Measurements from ENCODE around the gene PTPRD. TPM values are rescaled to one million over a fixed set of nuclear protein-coding genes. Genes with fewer than 3 reads are reported as not detected.

Gene PTPRD
- total RNA-seq, 1 experiment from 2014 or later = not detected

- no peaks in the 10 kb centered on the region for H3K4me1 ChIP-seq (ENCODE audit: insufficient read depth, low read length, poor library complexity, severe bottlenecking)
- intact Hi-C loops (cut with micrococcal nuclease; ENCODE audit: unreplicated experiment) = no loop called here
- H3K36me3 ChIP-seq (ENCODE audit: insufficient read depth, low read length, poor library complexity, severe bottlenecking) = no peaks in the 10 kb centered on the region
- POLR2A ChIA-PET (ENCODE audit: low non-redundant PET) = no interaction called here
- H3K9me3 ChIP-seq (ENCODE audit: low read depth, low read length, poor library complexity, severe bottlenecking) = no peaks in the 10 kb centered on the region
- no peak overlapping the region for H3K27ac ChIP-seq (ENCODE audit: low read depth, low read length, poor library complexity, severe bottlenecking)
- no peak overlapping the region for H3K4me3 ChIP-seq (ENCODE audit: low read depth, low read length, poor library complexity, severe bottlenecking)
- CTCF ChIA-PET = no interaction called here
- DNase-seq (ENCODE audit: low spot score) = no peak
- no TSS peak for BruUV-seq (replicated peaks)
- no peak for TF ChIP-seq CTCF (conservative IDR thresholded peaks at IDR 0.05; ENCODE audit: low read depth, low read length)
- no peak for TF ChIP-seq EZH2 (IDR thresholded peaks at IDR 0.05; ENCODE audit: borderline replicate concordance, low read depth, low read length, poor library complexity, severe bottlenecking)
- no peaks in the 10 kb centered on the region for H3K27me3 ChIP-seq (replicated peaks; ENCODE audit: insufficient read depth, low read depth, low read length, poor library complexity)
Measured at GRCh38 chr9:8521112-8521511, 2091.7 kb downstream of the PTPRD start.

- BruUV-seq (replicated peaks) = no TSS peak
- CTCF ChIA-PET = no interaction called here
- Histone ChIP-seq H3K27me3 (replicated peaks; ENCODE audit: insufficient read depth, low read depth, low read length, poor library complexity) (no peaks in the 10 kb centered on the region), H3K4me1 (ENCODE audit: insufficient read depth, low read length, poor library complexity, severe bottlenecking) (no peaks in the 10 kb centered on the region), H3K9me3 (ENCODE audit: low read depth, low read length, poor library complexity, severe bottlenecking) (no peaks in the 10 kb centered on the region), H3K4me3 (ENCODE audit: low read depth, low read length, poor library complexity, severe bottlenecking) (no peak overlapping the region), H3K36me3 (ENCODE audit: insufficient read depth, low read length, poor library complexity, severe bottlenecking) (no peaks in the 10 kb centered on the region), H3K27ac (ENCODE audit: low read depth, low read length, poor library complexity, severe bottlenecking) (no peak overlapping the region)
- TF ChIP-seq EZH2 (IDR thresholded peaks at IDR 0.05; ENCODE audit: borderline replicate concordance, low read depth, low read length, poor library complexity, severe bottlenecking) = no peak
- POLR2A ChIA-PET (ENCODE audit: low non-redundant PET) = no interaction called here
- intact Hi-C loops (cut with micrococcal nuclease; ENCODE audit: unreplicated experiment) = no loop called here
- no peak for DNase-seq (ENCODE audit: low spot score)
Measured at GRCh38 chr9:8515748-8516147, 2097.1 kb downstream of the PTPRD start.

- no peaks in the 10 kb centered on the region for H3K27me3 ChIP-seq (replicated peaks; ENCODE audit: insufficient read depth, low read depth, low read length, poor library complexity)
- BruUV-seq (replicated peaks) = no TSS peak
- intact Hi-C loops (cut with micrococcal nuclease; ENCODE audit: unreplicated experiment) = no loop called here
- CTCF ChIA-PET = no interaction called here
- H3K27ac ChIP-seq (ENCODE audit: low read depth, low read length, poor library complexity, severe bottlenecking) = no peak overlapping the region
- TF ChIP-seq CTCF (conservative IDR thresholded peaks at IDR 0.05; ENCODE audit: low read depth, low read length) (no peak), EZH2 (IDR thresholded peaks at IDR 0.05; ENCODE audit: borderline replicate concordance, low read depth, low read length, poor library complexity, severe bottlenecking) (no peak)
- H3K36me3 ChIP-seq (ENCODE audit: insufficient read depth, low read length, poor library complexity, severe bottlenecking) = no peaks in the 10 kb centered on the region
- DNase-seq (ENCODE audit: low spot score) = no peak
- no peaks in the 10 kb centered on the region for H3K9me3 ChIP-seq (ENCODE audit: low read depth, low read length, poor library complexity, severe bottlenecking)
- POLR2A ChIA-PET (ENCODE audit: low non-redundant PET) = no interaction called here
- H3K4me1 ChIP-seq (ENCODE audit: insufficient read depth, low read length, poor library complexity, severe bottlenecking) = no peaks in the 10 kb centered on the region
- H3K4me3 ChIP-seq (ENCODE audit: low read depth, low read length, poor library complexity, severe bottlenecking) = no peak overlapping the region
Measured at GRCh38 chr9:8514760-8515159, 2098.0 kb downstream of the PTPRD start.

GRCh38 chr9:8508671-8509290, 2104.0 kb downstream of the PTPRD start:
- Histone ChIP-seq H3K36me3 (ENCODE audit: insufficient read depth, low read length, poor library complexity, severe bottlenecking) (no peaks in the 10 kb centered on the region), H3K9me3 (ENCODE audit: low read depth, low read length, poor library complexity, severe bottlenecking) (no peaks in the 10 kb centered on the region), H3K4me3 (ENCODE audit: low read depth, low read length, poor library complexity, severe bottlenecking) (no peak overlapping the region), H3K4me1 (ENCODE audit: insufficient read depth, low read length, poor library complexity, severe bottlenecking) (no peaks in the 10 kb centered on the region), H3K27ac (ENCODE audit: low read depth, low read length, poor library complexity, severe bottlenecking) (no peak overlapping the region), H3K27me3 (replicated peaks; ENCODE audit: insufficient read depth, low read depth, low read length, poor library complexity) (no peaks in the 10 kb centered on the region)
- ChIA-PET POLR2A (ENCODE audit: low non-redundant PET) (no interaction called here), CTCF (no interaction called here)
- BruUV-seq (replicated peaks) = no TSS peak
- TF ChIP-seq CTCF (conservative IDR thresholded peaks at IDR 0.05; ENCODE audit: low read depth, low read length) = no peak
- no peak for TF ChIP-seq EZH2 (IDR thresholded peaks at IDR 0.05; ENCODE audit: borderline replicate concordance, low read depth, low read length, poor library complexity, severe bottlenecking)
- intact Hi-C loops (cut with micrococcal nuclease; ENCODE audit: unreplicated experiment) = no loop called here
- DNase-seq (ENCODE audit: low spot score) = no peak
